Panc1 (cell line): ENCODE results near the gene TXNRD1.

Source experiments
- POLR2AphosphoS5 ChIP-seq: IDR thresholded peaks from 2 replicates; pipeline ENCODE4 v1.6.1; 2012; ENCODE audit warnings: mild to moderate bottlenecking, low read depth, low read length, moderate library complexity
- SIN3A ChIP-seq: IDR thresholded peaks from 2 replicates; pipeline ENCODE4 v1.6.1; 2012; ENCODE audit warnings: low read depth, mild to moderate bottlenecking, low read length, moderate library complexity, borderline replicate concordance; ENCODE audit not compliant: insufficient read depth
- TF ChIP-seq, protein P1 (sequence below): fragments of 450-650 bp; IDR thresholded peaks from 2 replicates; pipeline ENCODE4 v1.5.1; 2017; ENCODE audit warnings: mild to moderate bottlenecking

DNA sequence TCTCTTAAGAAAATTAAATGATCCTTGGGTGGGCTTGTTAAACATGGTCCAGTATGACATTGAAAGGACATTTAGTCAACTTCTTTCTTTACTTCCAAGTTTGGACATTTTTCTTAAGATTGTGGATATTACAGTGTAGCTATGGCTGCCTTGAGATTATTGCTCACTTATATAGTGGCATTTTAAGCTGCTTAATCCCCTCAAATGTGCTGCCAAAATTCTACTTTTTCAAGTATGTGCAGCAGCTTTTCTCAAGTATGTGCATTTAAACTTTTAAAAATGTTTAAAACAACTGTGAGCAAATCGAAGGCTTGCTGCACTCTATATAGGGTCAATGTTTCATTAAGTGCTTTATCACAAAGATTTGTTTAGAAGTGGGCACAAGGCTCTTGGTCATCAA lies 7.4 kb downstream of the TXNRD1 start:
- TF ChIP-seq POLR2AphosphoS5 (no peak), SIN3A (no peak)
- TF ChIP-seq, protein P1, sequence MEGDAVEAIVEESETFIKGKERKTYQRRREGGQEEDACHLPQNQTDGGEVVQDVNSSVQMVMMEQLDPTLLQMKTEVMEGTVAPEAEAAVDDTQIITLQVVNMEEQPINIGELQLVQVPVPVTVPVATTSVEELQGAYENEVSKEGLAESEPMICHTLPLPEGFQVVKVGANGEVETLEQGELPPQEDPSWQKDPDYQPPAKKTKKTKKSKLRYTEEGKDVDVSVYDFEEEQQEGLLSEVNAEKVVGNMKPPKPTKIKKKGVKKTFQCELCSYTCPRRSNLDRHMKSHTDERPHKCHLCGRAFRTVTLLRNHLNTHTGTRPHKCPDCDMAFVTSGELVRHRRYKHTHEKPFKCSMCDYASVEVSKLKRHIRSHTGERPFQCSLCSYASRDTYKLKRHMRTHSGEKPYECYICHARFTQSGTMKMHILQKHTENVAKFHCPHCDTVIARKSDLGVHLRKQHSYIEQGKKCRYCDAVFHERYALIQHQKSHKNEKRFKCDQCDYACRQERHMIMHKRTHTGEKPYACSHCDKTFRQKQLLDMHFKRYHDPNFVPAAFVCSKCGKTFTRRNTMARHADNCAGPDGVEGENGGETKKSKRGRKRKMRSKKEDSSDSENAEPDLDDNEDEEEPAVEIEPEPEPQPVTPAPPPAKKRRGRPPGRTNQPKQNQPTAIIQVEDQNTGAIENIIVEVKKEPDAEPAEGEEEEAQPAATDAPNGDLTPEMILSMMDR: no peak
